ENCODE measurements around the gene BCAS1. TPM values are rescaled to one million over a fixed set of nuclear protein-coding genes. Genes with fewer than 3 reads are reported as not detected.

The BCAS1 gene
- total RNA-seq, 2 donors from 2014 or later: not detected

GRCh38 chr20:53947501-53948195 lies 122.7 kb downstream of the BCAS1 start:
- Mint-ChIP-seq H3K27ac (no peak overlapping the region), H3K9me3 (peaks cover 2% of the 10 kb centered on the region), H3K4me1 (peaks cover 17% of the 10 kb centered on the region), H3K4me3 (no peak overlapping the region), H3K27me3 (ENCODE audit: insufficient read depth) (no peaks in the 10 kb centered on the region), H3K36me3 (ENCODE audit: low read depth) (no peaks in the 10 kb centered on the region)
- H3K27me3 ChIP-seq (ENCODE audit: control insufficient read depth, insufficient read depth, low read length, poor library complexity, severe bottlenecking): no peaks in the 10 kb centered on the region
- WGBS, 2 experiments (ENCODE audit: insufficient coverage in 1 of 2, insufficient read length in 1 of 2): 88% methylated on average over 8 to 17 of the region's 17 CpGs
- TF ChIP-seq, protein P1, sequence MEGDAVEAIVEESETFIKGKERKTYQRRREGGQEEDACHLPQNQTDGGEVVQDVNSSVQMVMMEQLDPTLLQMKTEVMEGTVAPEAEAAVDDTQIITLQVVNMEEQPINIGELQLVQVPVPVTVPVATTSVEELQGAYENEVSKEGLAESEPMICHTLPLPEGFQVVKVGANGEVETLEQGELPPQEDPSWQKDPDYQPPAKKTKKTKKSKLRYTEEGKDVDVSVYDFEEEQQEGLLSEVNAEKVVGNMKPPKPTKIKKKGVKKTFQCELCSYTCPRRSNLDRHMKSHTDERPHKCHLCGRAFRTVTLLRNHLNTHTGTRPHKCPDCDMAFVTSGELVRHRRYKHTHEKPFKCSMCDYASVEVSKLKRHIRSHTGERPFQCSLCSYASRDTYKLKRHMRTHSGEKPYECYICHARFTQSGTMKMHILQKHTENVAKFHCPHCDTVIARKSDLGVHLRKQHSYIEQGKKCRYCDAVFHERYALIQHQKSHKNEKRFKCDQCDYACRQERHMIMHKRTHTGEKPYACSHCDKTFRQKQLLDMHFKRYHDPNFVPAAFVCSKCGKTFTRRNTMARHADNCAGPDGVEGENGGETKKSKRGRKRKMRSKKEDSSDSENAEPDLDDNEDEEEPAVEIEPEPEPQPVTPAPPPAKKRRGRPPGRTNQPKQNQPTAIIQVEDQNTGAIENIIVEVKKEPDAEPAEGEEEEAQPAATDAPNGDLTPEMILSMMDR (conservative IDR thresholded peaks at IDR 0.05): no peak
- no peak overlapping the region for H3K9ac ChIP-seq (ENCODE audit: extremely low read depth, low read length, poor library complexity, severe bottlenecking)
- peaks cover 7% of the 10 kb centered on the region for H3K9me3 ChIP-seq (ENCODE audit: control insufficient read depth, low read length)
- DNase-seq: no peak
- H3K4me1 ChIP-seq (ENCODE audit: control insufficient read depth, insufficient read depth, low read length): no peaks in the 10 kb centered on the region
- no peak overlapping the region for H3K4me3 ChIP-seq (ENCODE audit: low read length)
- H3K27ac ChIP-seq (ENCODE audit: low read depth, low read length): no peak overlapping the region
- no peaks in the 10 kb centered on the region for H3K36me3 ChIP-seq (ENCODE audit: control insufficient read depth, insufficient read depth, low read length)

DNA sequence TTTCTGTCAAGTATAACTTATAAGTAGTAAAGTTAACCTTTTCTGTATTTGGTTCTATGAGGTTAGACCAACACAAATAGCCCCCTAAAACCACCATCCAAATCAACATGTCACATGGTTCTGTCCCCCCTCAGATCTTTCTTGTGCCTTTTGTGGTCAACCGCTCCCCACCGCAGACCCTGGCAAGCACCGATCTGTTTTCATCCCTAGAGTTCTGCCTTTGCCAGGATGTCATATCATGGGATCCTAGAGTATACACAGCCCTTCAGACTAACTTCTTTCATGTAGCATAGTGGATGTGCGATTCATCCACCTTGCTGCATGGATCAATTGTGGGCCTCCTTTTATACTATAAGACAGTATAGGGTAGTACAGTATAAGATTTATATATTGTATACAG lies 124.3 kb downstream of the BCAS1 start:
- H3K4me1 ChIP-seq (ENCODE audit: control insufficient read depth, insufficient read depth, low read length): peaks cover 8% of the 10 kb centered on the region
- no peak for DNase-seq
- Mint-ChIP-seq H3K27ac (no peak overlapping the region), H3K27me3 (ENCODE audit: insufficient read depth) (no peaks in the 10 kb centered on the region), H3K4me1 (peaks cover 32% of the 10 kb centered on the region), H3K9me3 (no peaks in the 10 kb centered on the region), H3K36me3 (ENCODE audit: low read depth) (no peaks in the 10 kb centered on the region), H3K4me3 (no peak overlapping the region)
- no peak overlapping the region for H3K4me3 ChIP-seq (ENCODE audit: low read length)
- 96 to 100% methylated on average over 3 to 4 of the region's 4 CpGs for WGBS, 2 experiments (ENCODE audit: insufficient coverage in 1 of 2, insufficient read length in 1 of 2)
- no peak overlapping the region for H3K27ac ChIP-seq (ENCODE audit: low read depth, low read length)
- H3K9me3 ChIP-seq (ENCODE audit: control insufficient read depth, low read length): no peaks in the 10 kb centered on the region
- H3K9ac ChIP-seq (ENCODE audit: extremely low read depth, low read length, poor library complexity, severe bottlenecking): no peak overlapping the region
- TF ChIP-seq, protein P1 (conservative IDR thresholded peaks at IDR 0.05): no peak
- no peaks in the 10 kb centered on the region for H3K36me3 ChIP-seq (ENCODE audit: control insufficient read depth, insufficient read depth, low read length)
- H3K27me3 ChIP-seq (ENCODE audit: control insufficient read depth, insufficient read depth, low read length, poor library complexity, severe bottlenecking): no peaks in the 10 kb centered on the region

- 100% methylated on average over 2 of the region's 2 CpGs; no CpG with 5 or more reads in 1 of the 2 experiments for WGBS, 2 experiments (ENCODE audit: insufficient coverage in 1 of 2, insufficient read length in 1 of 2)
- Mint-ChIP-seq H3K27ac (no peak overlapping the region), H3K4me3 (no peak overlapping the region), H3K9me3 (no peaks in the 10 kb centered on the region), H3K4me1 (peaks cover 38% of the 10 kb centered on the region), H3K36me3 (ENCODE audit: low read depth) (no peaks in the 10 kb centered on the region), H3K27me3 (ENCODE audit: insufficient read depth) (no peaks in the 10 kb centered on the region)
- no peaks in the 10 kb centered on the region for H3K9me3 ChIP-seq (ENCODE audit: control insufficient read depth, low read length)
- H3K4me3 ChIP-seq (ENCODE audit: low read length): no peak overlapping the region
- DNase-seq: no peak
- no peak overlapping the region for H3K27ac ChIP-seq (ENCODE audit: low read depth, low read length)
- peaks cover 13% of the 10 kb centered on the region for H3K4me1 ChIP-seq (ENCODE audit: control insufficient read depth, insufficient read depth, low read length)
- TF ChIP-seq, protein P1 (conservative IDR thresholded peaks at IDR 0.05): no peak
- no peaks in the 10 kb centered on the region for H3K36me3 ChIP-seq (ENCODE audit: control insufficient read depth, insufficient read depth, low read length)
- H3K27me3 ChIP-seq (ENCODE audit: control insufficient read depth, insufficient read depth, low read length, poor library complexity, severe bottlenecking): no peaks in the 10 kb centered on the region
- H3K9ac ChIP-seq (ENCODE audit: extremely low read depth, low read length, poor library complexity, severe bottlenecking): no peak overlapping the region
These were observed 124.9 kb downstream of the BCAS1 start for GRCh38 chr20:53945478-53945877.
